HG02885 (cell line): ENCODE measurements around the gene GPR18.
"Not testable (repeated sequence)": the region's sequence is repeated elsewhere in the genome, so short reads cannot be mapped to it uniquely, and the experiment has no call there.

Experiments
- ATAC-seq: cut with Tn5 transposase; IDR thresholded peaks from one replicate; pipeline ENCODE4 v1.9.1; 2021; ENCODE audit warnings: mild to moderate bottlenecking; ENCODE audit not compliant: unreplicated experiment, poor library complexity

Gene GPR18

GRCh38 chr13:99214731-99215130 lies 43.4 kb downstream of the GPR18 start:
- no peak for ATAC-seq

- peak; percentile 73 for ATAC-seq
Measured at GRCh38 chr13:99214232-99214631, 43.9 kb downstream of the GPR18 start.

- no peak for ATAC-seq
Measured at GRCh38 chr13:99211421-99212035, 46.7 kb downstream of the GPR18 start.

- ATAC-seq = not testable (repeated sequence)
Measured at GRCh38 chr13:99210627-99211026, 47.6 kb downstream of the GPR18 start.

- no peak for ATAC-seq
Measured at GRCh38 chr13:99208845-99209527, 49.2 kb downstream of the GPR18 start.

- ATAC-seq = no peak
Measured at GRCh38 chr13:99208185-99208584, 50.0 kb downstream of the GPR18 start.

GRCh38 chr13:99207511-99207910 lies 50.7 kb downstream of the GPR18 start:
- no peak for ATAC-seq

- ATAC-seq = no peak
Measured at GRCh38 chr13:99206873-99207272, 51.3 kb downstream of the GPR18 start.

GRCh38 chr13:99206226-99206625 lies 52.0 kb downstream of the GPR18 start:
- ATAC-seq = no peak

- no peak for ATAC-seq
Measured at GRCh38 chr13:99205621-99206220, 52.5 kb downstream of the GPR18 start.
